ENCODE results near the gene BST1. TPM values are rescaled to one million over a fixed set of nuclear protein-coding genes. Genes with fewer than 3 reads are reported as not detected.

BST1 gene
- total and polyA plus RNA-seq, 2 of the 8 experiments (the other 6 are each of a cell fraction or from before 2014, with no cell fraction given): 0.52 to 0.54 TPM

DNA sequence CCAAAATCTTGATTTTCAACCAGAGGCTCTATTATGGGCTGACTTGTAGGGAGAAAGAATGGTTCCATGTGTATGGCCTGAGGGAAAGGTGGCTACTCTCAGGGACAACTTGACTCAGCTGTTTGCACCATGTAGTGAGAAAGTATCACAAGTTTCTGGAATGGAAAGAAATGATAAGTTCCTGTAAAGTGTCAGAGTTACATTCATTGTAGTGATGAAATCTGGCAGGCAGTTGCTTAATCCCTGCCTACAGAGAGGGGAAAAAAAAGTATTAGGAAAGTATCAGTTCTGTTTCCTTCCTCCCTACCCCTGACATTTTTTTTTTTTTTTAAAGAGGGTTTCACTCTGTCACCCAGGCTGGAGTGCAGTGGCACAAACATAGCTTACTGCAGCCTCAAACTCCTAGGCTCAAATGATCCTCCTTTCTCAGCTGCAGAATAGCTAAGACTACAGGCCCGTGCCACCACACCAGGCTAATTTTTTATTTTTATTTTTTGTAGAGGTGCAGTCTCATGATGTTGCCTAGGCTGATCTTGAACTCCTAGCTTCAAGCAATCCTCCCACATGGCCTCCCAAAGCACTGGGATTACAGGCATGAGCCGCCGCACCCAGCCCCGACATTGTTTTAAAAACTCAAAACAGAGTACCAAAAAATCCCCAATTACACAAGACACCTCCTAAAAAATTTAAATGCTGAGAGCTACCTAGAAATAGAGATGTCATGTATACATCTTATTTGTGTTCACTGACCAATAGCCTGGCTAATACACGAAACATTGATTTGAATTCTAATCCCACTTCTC is 42.9 kb upstream of the BST1 start (continued):
- TF ChIP-seq, protein P1, sequence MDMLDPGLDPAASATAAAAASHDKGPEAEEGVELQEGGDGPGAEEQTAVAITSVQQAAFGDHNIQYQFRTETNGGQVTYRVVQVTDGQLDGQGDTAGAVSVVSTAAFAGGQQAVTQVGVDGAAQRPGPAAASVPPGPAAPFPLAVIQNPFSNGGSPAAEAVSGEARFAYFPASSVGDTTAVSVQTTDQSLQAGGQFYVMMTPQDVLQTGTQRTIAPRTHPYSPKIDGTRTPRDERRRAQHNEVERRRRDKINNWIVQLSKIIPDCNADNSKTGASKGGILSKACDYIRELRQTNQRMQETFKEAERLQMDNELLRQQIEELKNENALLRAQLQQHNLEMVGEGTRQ (IDR thresholded peaks at IDR 0.05; ENCODE audit: low read length): no peak
- TF ChIP-seq ZNF274 (IDR thresholded peaks at IDR 0.05; ENCODE audit: borderline replicate concordance, extremely low read depth, low read length): no peak
